Stimulated activated CD8-positive, alpha-beta memory T cell treated with anti-CD3 and anti-CD28 coated beads, Interleukin-7, amount 100 ng/mL, for 24 hours (primary cell): ENCODE measurements around the gene ADORA3.

Source experiments
- DNase-seq: peaks from one replicate; pipeline ENCODE4 v3.0.0-alpha.2; 2020; ENCODE audit warnings: low read depth

ADORA3 gene

GRCh38 chr1:111507411-111508201 is 4.2 kb upstream of the ADORA3 start:
- DNase-seq, result no peak

GRCh38 chr1:111506561-111506960 is 3.1 kb upstream of the ADORA3 start:
- DNase-seq, result no peak

- DNase-seq, result no peak
Measured at GRCh38 chr1:111505641-111506119, 2.2 kb upstream of the ADORA3 start.

GRCh38 chr1:111504097-111504496 is 664 bp upstream of the ADORA3 start:
- DNase-seq, result no peak

- DNase-seq, result no peak
Measured at GRCh38 chr1:111501645-111502044, 1.8 kb downstream of the ADORA3 start.

- no peak for DNase-seq
Measured at GRCh38 chr1:111499026-111499785, 4.2 kb downstream of the ADORA3 start.

GRCh38 chr1:111497592-111497991 is 5.8 kb downstream of the ADORA3 start:
- no peak for DNase-seq

GRCh38 chr1:111496398-111496797 is 7.0 kb downstream of the ADORA3 start:
- DNase-seq, result no peak

- DNase-seq, result no peak
Measured at GRCh38 chr1:111491070-111491469, 12.4 kb downstream of the ADORA3 start.

- no peak for DNase-seq
Measured at GRCh38 chr1:111490220-111490619, 13.2 kb downstream of the ADORA3 start.

GRCh38 chr1:111489604-111490003 is 13.8 kb downstream of the ADORA3 start:
- DNase-seq, result no peak

- no peak for DNase-seq
Measured at GRCh38 chr1:111488669-111489068, 14.8 kb downstream of the ADORA3 start.

GRCh38 chr1:111487133-111487532 is 16.3 kb downstream of the ADORA3 start:
- DNase-seq, result no peak

GRCh38 chr1:111486431-111486830 is 17.0 kb downstream of the ADORA3 start:
- no peak for DNase-seq

GRCh38 chr1:111484391-111485026 is 18.9 kb downstream of the ADORA3 start:
- no peak for DNase-seq

GRCh38 chr1:111483876-111484275 is 19.6 kb downstream of the ADORA3 start:
- DNase-seq, result no peak

GRCh38 chr1:111483166-111483565 is 20.3 kb downstream of the ADORA3 start:
- no peak for DNase-seq

- DNase-seq, result no peak
Measured at GRCh38 chr1:111481387-111482221, 21.8 kb downstream of the ADORA3 start.

- DNase-seq, result no peak
Measured at GRCh38 chr1:111480674-111481073, 22.8 kb downstream of the ADORA3 start.

- DNase-seq, result no peak
Measured at GRCh38 chr1:111476761-111477309, 26.6 kb downstream of the ADORA3 start.

GRCh38 chr1:111476214-111476613 is 27.2 kb downstream of the ADORA3 start:
- DNase-seq, result no peak

GRCh38 chr1:111475701-111476100 is 27.7 kb downstream of the ADORA3 start:
- no peak for DNase-seq
